HCT116 (cell line): Measurements from ENCODE around the gene ZNF660. TPM values are rescaled to one million over a fixed set of nuclear protein-coding genes. Genes with fewer than 3 reads are reported as not detected.

Experiments
- ATAC-seq: fragments of 200-7000 bp; cut with Tn5 transposase; 2 replicates; pipeline ENCODE4 v1.9.1; 2020; ENCODE audit warnings: mild to moderate bottlenecking, moderate library complexity
- BruUV-seq: library from RNA; stranded (reverse); fragments of 400-500 nt; replicated peaks from 2 replicates; lab custom pipeline; 2021; lab: Mats Ljungman, UMichigan
- CTCF ChIA-PET: fragments of 300-600 bp; sonication (Branson Sonifier 250); formaldehyde crosslinking; loops from one replicate; lab custom pipeline; 2021; ENCODE audit warnings: antibody characterized with exemption; lab: Charles Lee
- POLR2A ChIA-PET: fragments of 300-600, 350-600 bp; sonication (Branson Sonifier 250); formaldehyde crosslinking; loops from one replicate; lab custom pipeline; 2021; ENCODE audit warnings: antibody characterized with exemption; lab: Charles Lee
- RAD21 ChIA-PET, 2 experiments: fragments of 300-600 bp; sonication (Branson Sonifier 250); formaldehyde crosslinking; loops; one replicate each; lab custom pipeline; 2023; ENCODE audit warnings: low total read pairs in 2 of 2; ENCODE audit not compliant: uncharacterized antibody in 2 of 2, unreplicated experiment in 2 of 2, low non-redundant PET in 1 of 2; lab: Charles Lee
- DNase-seq: peaks from one replicate; pipeline ENCODE4 v3.0.0-alpha.2; 2010; ENCODE audit warnings: low read depth, low spot score
- H2AFZ ChIP-seq: fragments of 200-600 bp; shearing (Covaris generic), sonication (generic); 2 replicates; pipeline ENCODE4 v1.6.1; 2017; ENCODE audit warnings: low read depth, mixed run types, mixed read lengths, antibody characterized with exemption, low read length; ENCODE audit not compliant: poor library complexity, severe bottlenecking
- H3K27ac ChIP-seq: 2 replicates; pipeline ENCODE4 v1.5.1; 2012; ENCODE audit warnings: low read depth, low read length
- H3K27me3 ChIP-seq: fragments of 200-600 bp; sonication (generic); 2 replicates; pipeline ENCODE4 v1.6.1; 2016; ENCODE audit warnings: mixed run types, low read length, mixed read lengths; ENCODE audit not compliant: insufficient read depth
- H3K36me3 ChIP-seq, 2 experiments: fragments of 200-500 bp in 1 of 2; fragments of 200-600 bp in 1 of 2; sonication (Bioruptor generic) in 1 of 2; sonication (generic) in 1 of 2; 2 replicates each; pipeline versions ENCODE4 v1.5.1 to v1.6.1; 2014 to 2016; ENCODE audit warnings: low read length in 2 of 2, inconsistent platforms in 1 of 2, mixed read lengths in 1 of 2, mixed run types in 1 of 2; ENCODE audit not compliant: insufficient read depth in 2 of 2, control insufficient read depth in 1 of 2
- H3K4me1 ChIP-seq, 2 experiments: fragments of 200-600 bp in 1 of 2; sonication (generic) in 1 of 2; 2 replicates each; pipeline versions ENCODE4 v1.5.1 to v1.6.1; 2012 to 2017; ENCODE audit warnings: low read length in 2 of 2, inconsistent platforms in 1 of 2, mild to moderate bottlenecking in 1 of 2, mixed read lengths in 1 of 2, mixed run types in 1 of 2, moderate library complexity in 1 of 2; ENCODE audit not compliant: insufficient read depth in 2 of 2, control insufficient read depth in 1 of 2
- H3K4me2 ChIP-seq: fragments of 200-600 bp; sonication (generic); 2 replicates; pipeline ENCODE4 v1.6.1; 2017; ENCODE audit warnings: mixed run types, low read length, mixed read lengths
- H3K4me3 ChIP-seq, 2 experiments: fragments of 200-600 bp in 1 of 2; sonication (generic) in 1 of 2; replicated peaks in 1 of 2; 2 replicates each; pipeline ENCODE4 v1.5.1; 2011 to 2016; ENCODE audit warnings: low read length in 2 of 2, control low read depth in 1 of 2, low read depth in 1 of 2, mild to moderate bottlenecking in 1 of 2, mixed read lengths in 1 of 2, mixed run types in 1 of 2
- H3K79me2 ChIP-seq: fragments of 200-600 bp; sonication (generic); 2 replicates; pipeline ENCODE4 v1.6.1; 2017; ENCODE audit warnings: mild to moderate bottlenecking, mixed run types, low read length, moderate library complexity, mixed read lengths; ENCODE audit not compliant: insufficient read depth
- H3K9ac ChIP-seq: fragments of 200-600 bp; sonication (generic); 2 replicates; pipeline ENCODE4 v1.6.1; 2016; ENCODE audit warnings: low read length, mixed read lengths
- H3K9me2 ChIP-seq: fragments of 200-600 bp; sonication (generic), shearing (Covaris generic); 2 replicates; pipeline ENCODE4 v1.6.1; 2017; ENCODE audit warnings: mixed run types, mild to moderate bottlenecking, moderate library complexity; ENCODE audit not compliant: insufficient read depth
- H3K9me3 ChIP-seq, 2 experiments: fragments of 200-500 bp in 1 of 2; fragments of 200-600 bp in 1 of 2; sonication (Bioruptor generic) in 1 of 2; sonication (generic) in 1 of 2; 2 replicates each; pipeline ENCODE4 v1.6.1; 2014 to 2017; ENCODE audit warnings: low read length in 2 of 2, mixed read lengths in 2 of 2, inconsistent platforms in 1 of 2, low read depth in 1 of 2, mild to moderate bottlenecking in 1 of 2, mixed run types in 1 of 2, moderate library complexity in 1 of 2; ENCODE audit not compliant: control insufficient read depth in 1 of 2, insufficient read depth in 1 of 2
- H4K20me1 ChIP-seq: fragments of 200-600 bp; sonication (generic), shearing (Covaris generic); 2 replicates; pipeline ENCODE4 v1.6.1; 2017; ENCODE audit warnings: mixed run types, mild to moderate bottlenecking, moderate library complexity; ENCODE audit not compliant: insufficient read depth
- CTCF ChIP-seq, 3 experiments: fragments of 200-600 bp in 1 of 3; sonication (generic) in 1 of 3; IDR thresholded peaks in 2 of 3; conservative IDR thresholded peaks in 1 of 3; 2 replicates each; pipeline ENCODE4 v1.5.1; 2012 to 2017; ENCODE audit warnings: low read depth in 2 of 3, low read length in 2 of 3, antibody characterized with exemption in 1 of 3, borderline replicate concordance in 1 of 3, control low read depth in 1 of 3, mild to moderate bottlenecking in 1 of 3, mixed read lengths in 1 of 3, mixed run types in 1 of 3, moderate library complexity in 1 of 3; ENCODE audit not compliant: insufficient read depth in 1 of 3
- EZH2 ChIP-seq: fragments of 200-600 bp; sonication (generic); IDR thresholded peaks from 2 replicates; pipeline ENCODE4 v1.6.1; 2017; ENCODE audit warnings: antibody characterized with exemption, mixed run types
- JUND ChIP-seq: IDR thresholded peaks from 2 replicates; pipeline ENCODE4 v1.6.1; 2012
- POLR2AphosphoS5 ChIP-seq: IDR thresholded peaks from 2 replicates; pipeline ENCODE4 v1.6.1; 2011; ENCODE audit warnings: mild to moderate bottlenecking, low read depth, low read length, moderate library complexity
- RAD21 ChIP-seq: IDR thresholded peaks from 2 replicates; pipeline ENCODE4 v1.6.1; 2012; ENCODE audit warnings: low read depth, mild to moderate bottlenecking
- SP1 ChIP-seq: IDR thresholded peaks from 2 replicates; pipeline ENCODE4 v1.6.1; 2012; ENCODE audit warnings: low read depth
- SRF ChIP-seq: IDR thresholded peaks from 2 replicates; pipeline ENCODE4 v1.6.1; 2012; ENCODE audit warnings: low read depth
- YY1 ChIP-seq: IDR thresholded peaks from 2 replicates; pipeline ENCODE4 v1.6.1; 2011; ENCODE audit warnings: low read length, low read depth, moderate library complexity, mild to moderate bottlenecking; ENCODE audit not compliant: insufficient replicate concordance; ENCODE audit errors: extremely low read depth
- ZBTB33 ChIP-seq: IDR thresholded peaks from 2 replicates; pipeline ENCODE4 v1.6.1; 2011; ENCODE audit warnings: mild to moderate bottlenecking, low read length, moderate library complexity; ENCODE audit not compliant: insufficient replicate concordance; ENCODE audit errors: extremely low read depth
- intact Hi-C: fragments of 100-400 bp; cut with micrococcal nuclease; formaldehyde crosslinking; loops from 2 replicates; pipeline ENCODE4 v1.10.0; 2022
- total RNA-seq: library from RNA; stranded (reverse); gene quantifications from one replicate; pipeline ENCODE4 v1.2.1, GENCODE V29; 2021; ENCODE audit not compliant: unreplicated experiment

ZNF660 gene
- total RNA-seq, 1 experiment from 2014 or later, result not detected

GRCh38 chr3:44601749-44602148 lies 17.0 kb downstream of the ZNF660 start (continued):
- TF ChIP-seq EZH2, result no peak
- TF ChIP-seq SRF, result no peak

GRCh38 chr3:44612678-44613077 lies 27.9 kb downstream of the ZNF660 start:
- H3K27me3 ChIP-seq, result no peaks in the 10 kb centered on the region
- H3K79me2 ChIP-seq, result no peaks in the 10 kb centered on the region
- intact Hi-C loops, result no loop called here
- H3K4me3 ChIP-seq, result no peak overlapping the region
- DNase-seq, result no peak
- BruUV-seq, result no TSS peak
- no peak for TF ChIP-seq ZBTB33
- TF ChIP-seq EZH2, result no peak
- TF ChIP-seq POLR2AphosphoS5, result no peak
- no peak for TF ChIP-seq RAD21
- no peak for TF ChIP-seq JUND
- TF ChIP-seq SP1, result no peak
- no peak for TF ChIP-seq YY1
- no peak for TF ChIP-seq CTCF (IDR thresholded peaks at IDR 0.05 in 2 of 3, conservative IDR thresholded peaks at IDR 0.05 in 1 of 3; ENCODE audit: borderline replicate concordance in 1 of 3, insufficient read depth in 1 of 3, low read depth in 2 of 3, low read length in 2 of 3)
- H3K27ac ChIP-seq, result no peak overlapping the region
- H3K36me3 ChIP-seq, result no peaks in the 10 kb centered on the region
- H3K9me2 ChIP-seq, result no peaks in the 10 kb centered on the region
- CTCF ChIA-PET, result no interaction called here
- no peaks in the 10 kb centered on the region for H3K4me1 ChIP-seq
- H2AFZ ChIP-seq, result no peak overlapping the region
- no peaks in the 10 kb centered on the region for H4K20me1 ChIP-seq
- H3K9me3 ChIP-seq, result no peaks in the 10 kb centered on the region
- ATAC-seq, result no peak
- POLR2A ChIA-PET, result no interaction called here
- RAD21 ChIA-PET, result no interaction called here
- no peak overlapping the region for H3K4me2 ChIP-seq
- H3K9ac ChIP-seq, result no peak overlapping the region
